GM12878 (cell line): ENCODE results near the gene MORC3. TPM values are rescaled to one million over a fixed set of nuclear protein-coding genes. Genes with fewer than 3 reads are reported as not detected.

Source experiments
- ATAC-seq: fragments of 200-7000 bp; cut with Tn5 transposase; 3 replicates; pipeline ENCODE4 v1.9.1; 2020; ENCODE audit warnings: mild to moderate bottlenecking, moderate library complexity
- BruUV-seq: library from RNA; stranded (reverse); fragments of 400-500 nt; replicated peaks from 2 replicates; lab custom pipeline; 2021; lab: Mats Ljungman, UMichigan
- CTCF ChIA-PET: fragments of 300-600 bp; sonication (Branson Sonifier 250); formaldehyde crosslinking; extraction: SDS; loops from one replicate; lab custom pipeline; 2021; ENCODE audit warnings: inconsistent platforms; lab: Yijun Ruan, JAX
- POLR2A ChIA-PET: fragments of 350-600 bp; formaldehyde crosslinking; extraction: SDS; loops from one replicate; lab custom pipeline; 2021; ENCODE audit warnings: inconsistent platforms; lab: Charles Lee
- RAD21 ChIA-PET: fragments of 300-600 bp; sonication (Branson Sonifier 250); formaldehyde crosslinking; loops from one replicate; lab custom pipeline; 2023; ENCODE audit warnings: antibody characterized with exemption; ENCODE audit not compliant: unreplicated experiment; lab: Charles Lee
- SMC1A ChIA-PET: fragments of 300-600 bp; sonication (Branson Sonifier 250); formaldehyde crosslinking; loops from one replicate; lab custom pipeline; 2023; ENCODE audit not compliant: unreplicated experiment, uncharacterized antibody; lab: Charles Lee
- DNase-seq: peaks from one replicate; pipeline ENCODE4 v3.0.0-alpha.2; 2011; ENCODE audit warnings: low read depth, low spot score
- FAIRE-seq: peaks from 3 replicates; lab custom pipeline; 2011; peaks lifted over from hg19 to GRCh38; lab: Jason Lieb, UNC
- H2AFZ ChIP-seq: 2 replicates; pipeline ENCODE4 v1.6.0; 2011; ENCODE audit warnings: low read depth, low read length, control low read depth; ENCODE audit not compliant: control insufficient read depth
- H3K27ac ChIP-seq: 2 replicates; pipeline ENCODE4 v1.5.1; 2011; ENCODE audit warnings: control low read depth; ENCODE audit not compliant: control insufficient read depth, insufficient read depth
- H3K27me3 ChIP-seq, 2 experiments: replicated peaks in 1 of 2; 2 replicates each; pipeline versions ENCODE4 v1.6.0 to v1.6.1; 2011; ENCODE audit warnings: low read length in 1 of 2; ENCODE audit not compliant: control insufficient read depth in 2 of 2, insufficient read depth in 2 of 2
- H3K36me3 ChIP-seq, 2 experiments: 2 replicates each; pipeline ENCODE4 v1.5.1; 2011; ENCODE audit warnings: low read length in 1 of 2; ENCODE audit not compliant: control insufficient read depth in 2 of 2, insufficient read depth in 2 of 2
- H3K4me1 ChIP-seq: 2 replicates; pipeline ENCODE4 v1.6.1; 2011; ENCODE audit warnings: mild to moderate bottlenecking, low read length, moderate library complexity, mixed read lengths; ENCODE audit not compliant: control insufficient read depth, insufficient read depth
- H3K4me2 ChIP-seq: 2 replicates; pipeline ENCODE4 v1.6.0; 2011; ENCODE audit warnings: control low read depth; ENCODE audit not compliant: control insufficient read depth, insufficient read depth
- H3K4me3 ChIP-seq: fragments of 200-600 bp; sonication (generic); 2 replicates; pipeline ENCODE4 v1.5.1; 2016
- H3K79me2 ChIP-seq: 2 replicates; pipeline ENCODE4 v1.6.0; 2011; ENCODE audit warnings: low read length; ENCODE audit not compliant: control insufficient read depth, insufficient read depth
- H3K9ac ChIP-seq: 2 replicates; pipeline ENCODE4 v1.8.0; 2011; ENCODE audit warnings: low read length, control low read depth, mixed read lengths; ENCODE audit not compliant: control insufficient read depth, insufficient read depth
- H3K9me3 ChIP-seq: replicated peaks from 3 replicates; pipeline ENCODE4 v1.5.1; 2011; ENCODE audit warnings: mild to moderate bottlenecking, low read length; ENCODE audit not compliant: control insufficient read depth, insufficient read depth
- H4K20me1 ChIP-seq: 2 replicates; pipeline ENCODE4 v1.6.0; 2011; ENCODE audit not compliant: control insufficient read depth, insufficient read depth
- BHLHE40 ChIP-seq, 2 experiments: fragments of 450-650 bp in 1 of 2; IDR thresholded peaks; 2 replicates each; pipeline ENCODE4 v1.6.1; 2011 to 2017; ENCODE audit warnings: low read depth in 2 of 2, borderline replicate concordance in 1 of 2, improper control_type of control experiment in 1 of 2, low read length in 1 of 2, mild to moderate bottlenecking in 1 of 2
- BRCA1 ChIP-seq: IDR thresholded peaks from 2 replicates; pipeline ENCODE4 v1.6.1; 2011; ENCODE audit warnings: low read depth, low read length, improper control_type of control experiment
- LARP7 ChIP-seq: fragments of 450-650 bp; IDR thresholded peaks from 2 replicates; pipeline ENCODE4 v1.6.1; 2017; ENCODE audit warnings: mild to moderate bottlenecking
- MTA2 ChIP-seq: fragments of 450-650 bp; IDR thresholded peaks from 2 replicates; pipeline ENCODE4 v1.6.1; 2016; ENCODE audit warnings: low read depth, mild to moderate bottlenecking, moderate library complexity
- MTA3 ChIP-seq: IDR thresholded peaks from 2 replicates; pipeline ENCODE4 v1.6.1; 2012; ENCODE audit warnings: low read length, inconsistent platforms, borderline replicate concordance
- POLR2AphosphoS2 ChIP-seq: IDR thresholded peaks from 2 replicates; pipeline ENCODE4 v1.6.1; 2011; ENCODE audit warnings: low read depth, mild to moderate bottlenecking, low read length, improper control_type of control experiment, moderate library complexity
- RAD21 ChIP-seq: IDR thresholded peaks from 2 replicates; pipeline ENCODE4 v1.6.1; 2011; ENCODE audit warnings: mild to moderate bottlenecking, low read depth, low read length, moderate library complexity; ENCODE audit not compliant: insufficient read depth
- RCOR1 ChIP-seq: conservative IDR thresholded peaks from 2 replicates; pipeline ENCODE4 v1.6.1; 2012; ENCODE audit warnings: low read depth, low read length, improper control_type of control experiment
- SIX5 ChIP-seq: IDR thresholded peaks from 2 replicates; pipeline ENCODE4 v1.6.1; 2011; ENCODE audit warnings: mild to moderate bottlenecking, low read depth, low read length, moderate library complexity; ENCODE audit not compliant: severe bottlenecking
- TCF12 ChIP-seq: IDR thresholded peaks from 2 replicates; pipeline ENCODE4 v1.6.1; 2011; ENCODE audit warnings: low read depth, mild to moderate bottlenecking, low read length
- TCF7 ChIP-seq: IDR thresholded peaks from 2 replicates; pipeline ENCODE4 v1.6.1; 2014; ENCODE audit warnings: antibody characterized with exemption, borderline replicate concordance
- WRNIP1 ChIP-seq: IDR thresholded peaks from 2 replicates; pipeline ENCODE4 v1.6.1; 2011; ENCODE audit warnings: low read depth, low read length, improper control_type of control experiment, borderline replicate concordance
- ZNF207 ChIP-seq: fragments of 450-650 bp; IDR thresholded peaks from 2 replicates; pipeline ENCODE4 v1.6.1; 2014; ENCODE audit warnings: antibody characterized with exemption, mild to moderate bottlenecking, borderline replicate concordance
- WGBS: methylation state at CpG from one replicate; pipeline ENCODE4 v1.1.6; 2016; ENCODE audit warnings: low lambda C conversion rate; ENCODE audit not compliant: insufficient replicate concordance, insufficient coverage; ENCODE audit errors: missing lambda C conversion rate; 5-methylcytosine and 5-hydroxymethylcytosine counted together
- in situ Hi-C: fragments of 300-500 bp; cut with MboI; formaldehyde crosslinking; loops from 9 replicates; pipeline ENCODE4 v1.14.3; 2018; ENCODE audit warnings: mixed read lengths
- intact Hi-C: fragments of 100-400 bp; cut with micrococcal nuclease; formaldehyde crosslinking; loops from one replicate; pipeline ENCODE4 v1.14.2; 2022; ENCODE audit not compliant: unreplicated experiment
- polyA plus RNA-seq, 11 experiments: library from polyadenylated mRNA; depleted of rRNA in 4 of 11; unstranded in 6 of 11; stranded (reverse) in 5 of 11; fragments of >200 nt; fragmentation: Nextera tagmentation in 4 of 11; fragmentation: Illumina TruSeq in 1 of 11; extraction: Ambion mirVana in 4 of 11; extraction: Trizol in 1 of 11; gene quantifications; 1 replicate in 1 of 11; 2 replicates in 10 of 11; pipeline versions ENCODE4 v1.2.1 to v1.2.3, GENCODE V29; 2011 to 2016; ENCODE audit warnings: inconsistent platforms in 2 of 11, missing spikeins in 2 of 11, low read depth in 1 of 11
- total RNA-seq, 4 experiments: library from RNA; depleted of rRNA in 3 of 4; stranded (reverse); fragments of >200 nt in 3 of 4; fragmentation: Illumina TruSeq in 1 of 4; extraction: Trizol in 1 of 4; gene quantifications; 2 replicates each; pipeline versions ENCODE4 v1.2.1 to v1.2.3, GENCODE V29; 2013 to 2021
- TF ChIP-seq, protein P1 (sequence below): fragments of 450-650 bp; IDR thresholded peaks from 2 replicates; pipeline ENCODE4 v1.6.1; 2017; ENCODE audit warnings: borderline replicate concordance
- TF ChIP-seq, protein P2 (sequence below): fragments of 450-650 bp; IDR thresholded peaks from 2 replicates; pipeline ENCODE4 v1.6.1; 2017; ENCODE audit warnings: low read depth, mild to moderate bottlenecking, moderate library complexity
- TF ChIP-seq, protein P3 (sequence below): IDR thresholded peaks from 2 replicates; pipeline ENCODE4 v1.6.1; 2011; ENCODE audit warnings: borderline replicate concordance, low read depth, mild to moderate bottlenecking, moderate library complexity, low read length; ENCODE audit not compliant: insufficient read depth, poor library complexity, severe bottlenecking
- TF ChIP-seq, protein P4 (sequence below): fragments of 450-650 bp; IDR thresholded peaks from 2 replicates; pipeline ENCODE4 v1.6.1; 2017; ENCODE audit warnings: antibody characterized with exemption, mild to moderate bottlenecking, moderate library complexity

The MORC3 gene
- total and polyA plus RNA-seq, 10 of the 15 experiments (the other 5 are each of a cell fraction or from before 2014, with no cell fraction given), result 5.5 to 29.9 (median 16.3) TPM

DNA sequence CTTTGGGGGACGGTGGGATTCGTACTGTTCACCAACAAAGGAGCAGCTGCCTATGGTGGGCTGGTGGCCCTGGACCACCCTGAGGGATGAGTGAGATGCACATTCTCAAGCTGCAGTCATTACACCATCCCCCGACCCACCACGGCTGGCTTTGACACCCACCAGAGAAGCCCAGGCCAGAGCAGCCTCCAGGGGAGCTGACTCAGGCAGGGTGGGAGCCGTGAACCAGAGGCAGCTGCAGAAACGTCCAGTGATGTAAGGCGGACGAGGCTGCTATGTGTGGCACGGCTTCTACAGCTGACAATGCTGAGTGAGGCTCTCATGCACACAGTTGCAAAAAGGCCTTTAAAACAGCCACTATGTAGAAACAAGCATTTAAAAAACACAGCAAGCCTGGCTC, 105.3 kb downstream of the MORC3 start:
- RAD21 ChIA-PET, result interaction anchor here (0.8 to 1.3 kb wide), 2 partner anchors 38 to 46 kb away, joined by 3 read pairs; no protein-coding TSS in a partner anchor
- CTCF ChIA-PET, result interaction anchor here (1.2 kb wide), 1 partner anchor 77 kb away, joined by 3 read pairs; no protein-coding TSS in a partner anchor
- TF ChIP-seq ZNF207 (no peak), TCF7 (no peak), WRNIP1 (no peak), POLR2AphosphoS2 (no peak), RAD21 (no peak), BHLHE40 (IDR thresholded peaks at IDR 0.05; ENCODE audit: borderline replicate concordance in 1 of 2, low read depth in 2 of 2, low read length in 1 of 2) (no peak), MTA2 (no peak), BRCA1 (no peak), LARP7 (no peak), MTA3 (no peak), RCOR1 (no peak), TCF12 (no peak), SIX5 (no peak)
- TF ChIP-seq, protein P1, sequence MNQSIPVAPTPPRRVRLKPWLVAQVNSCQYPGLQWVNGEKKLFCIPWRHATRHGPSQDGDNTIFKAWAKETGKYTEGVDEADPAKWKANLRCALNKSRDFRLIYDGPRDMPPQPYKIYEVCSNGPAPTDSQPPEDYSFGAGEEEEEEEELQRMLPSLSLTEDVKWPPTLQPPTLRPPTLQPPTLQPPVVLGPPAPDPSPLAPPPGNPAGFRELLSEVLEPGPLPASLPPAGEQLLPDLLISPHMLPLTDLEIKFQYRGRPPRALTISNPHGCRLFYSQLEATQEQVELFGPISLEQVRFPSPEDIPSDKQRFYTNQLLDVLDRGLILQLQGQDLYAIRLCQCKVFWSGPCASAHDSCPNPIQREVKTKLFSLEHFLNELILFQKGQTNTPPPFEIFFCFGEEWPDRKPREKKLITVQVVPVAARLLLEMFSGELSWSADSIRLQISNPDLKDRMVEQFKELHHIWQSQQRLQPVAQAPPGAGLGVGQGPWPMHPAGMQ, result no peak
- TF ChIP-seq, protein P2, sequence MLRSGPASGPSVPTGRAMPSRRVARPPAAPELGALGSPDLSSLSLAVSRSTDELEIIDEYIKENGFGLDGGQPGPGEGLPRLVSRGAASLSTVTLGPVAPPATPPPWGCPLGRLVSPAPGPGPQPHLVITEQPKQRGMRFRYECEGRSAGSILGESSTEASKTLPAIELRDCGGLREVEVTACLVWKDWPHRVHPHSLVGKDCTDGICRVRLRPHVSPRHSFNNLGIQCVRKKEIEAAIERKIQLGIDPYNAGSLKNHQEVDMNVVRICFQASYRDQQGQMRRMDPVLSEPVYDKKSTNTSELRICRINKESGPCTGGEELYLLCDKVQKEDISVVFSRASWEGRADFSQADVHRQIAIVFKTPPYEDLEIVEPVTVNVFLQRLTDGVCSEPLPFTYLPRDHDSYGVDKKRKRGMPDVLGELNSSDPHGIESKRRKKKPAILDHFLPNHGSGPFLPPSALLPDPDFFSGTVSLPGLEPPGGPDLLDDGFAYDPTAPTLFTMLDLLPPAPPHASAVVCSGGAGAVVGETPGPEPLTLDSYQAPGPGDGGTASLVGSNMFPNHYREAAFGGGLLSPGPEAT, result no peak
- TF ChIP-seq, protein P3, sequence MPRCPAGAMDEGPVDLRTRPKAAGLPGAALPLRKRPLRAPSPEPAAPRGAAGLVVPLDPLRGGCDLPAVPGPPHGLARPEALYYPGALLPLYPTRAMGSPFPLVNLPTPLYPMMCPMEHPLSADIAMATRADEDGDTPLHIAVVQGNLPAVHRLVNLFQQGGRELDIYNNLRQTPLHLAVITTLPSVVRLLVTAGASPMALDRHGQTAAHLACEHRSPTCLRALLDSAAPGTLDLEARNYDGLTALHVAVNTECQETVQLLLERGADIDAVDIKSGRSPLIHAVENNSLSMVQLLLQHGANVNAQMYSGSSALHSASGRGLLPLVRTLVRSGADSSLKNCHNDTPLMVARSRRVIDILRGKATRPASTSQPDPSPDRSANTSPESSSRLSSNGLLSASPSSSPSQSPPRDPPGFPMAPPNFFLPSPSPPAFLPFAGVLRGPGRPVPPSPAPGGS, result no peak
- TF ChIP-seq, protein P4, sequence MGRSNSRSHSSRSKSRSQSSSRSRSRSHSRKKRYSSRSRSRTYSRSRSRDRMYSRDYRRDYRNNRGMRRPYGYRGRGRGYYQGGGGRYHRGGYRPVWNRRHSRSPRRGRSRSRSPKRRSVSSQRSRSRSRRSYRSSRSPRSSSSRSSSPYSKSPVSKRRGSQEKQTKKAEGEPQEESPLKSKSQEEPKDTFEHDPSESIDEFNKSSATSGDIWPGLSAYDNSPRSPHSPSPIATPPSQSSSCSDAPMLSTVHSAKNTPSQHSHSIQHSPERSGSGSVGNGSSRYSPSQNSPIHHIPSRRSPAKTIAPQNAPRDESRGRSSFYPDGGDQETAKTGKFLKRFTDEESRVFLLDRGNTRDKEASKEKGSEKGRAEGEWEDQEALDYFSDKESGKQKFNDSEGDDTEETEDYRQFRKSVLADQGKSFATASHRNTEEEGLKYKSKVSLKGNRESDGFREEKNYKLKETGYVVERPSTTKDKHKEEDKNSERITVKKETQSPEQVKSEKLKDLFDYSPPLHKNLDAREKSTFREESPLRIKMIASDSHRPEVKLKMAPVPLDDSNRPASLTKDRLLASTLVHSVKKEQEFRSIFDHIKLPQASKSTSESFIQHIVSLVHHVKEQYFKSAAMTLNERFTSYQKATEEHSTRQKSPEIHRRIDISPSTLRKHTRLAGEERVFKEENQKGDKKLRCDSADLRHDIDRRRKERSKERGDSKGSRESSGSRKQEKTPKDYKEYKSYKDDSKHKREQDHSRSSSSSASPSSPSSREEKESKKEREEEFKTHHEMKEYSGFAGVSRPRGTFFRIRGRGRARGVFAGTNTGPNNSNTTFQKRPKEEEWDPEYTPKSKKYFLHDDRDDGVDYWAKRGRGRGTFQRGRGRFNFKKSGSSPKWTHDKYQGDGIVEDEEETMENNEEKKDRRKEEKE, result no peak

More for the DNA sequence above, 105.3 kb downstream of the MORC3 start:
- WGBS, result 82% methylated on average over 9 of the region's 9 CpGs
- in situ Hi-C loops, result no loop called here
- Histone ChIP-seq H3K9me3 (no peaks in the 10 kb centered on the region), H3K36me3 (no peaks in the 10 kb centered on the region; a peak in 1 of 4 replicates), H3K9ac (no peak overlapping the region), H2AFZ (no peak overlapping the region), H3K4me3 (no peak overlapping the region), H3K27me3 (no peaks in the 10 kb centered on the region), H4K20me1 (no peaks in the 10 kb centered on the region), H3K27ac (no peak overlapping the region), H3K4me2 (no peak overlapping the region), H3K4me1 (no peaks in the 10 kb centered on the region; the same call in 1 of the 2 replicates), H3K79me2 (no peaks in the 10 kb centered on the region)
- intact Hi-C loops, result loop anchor here (10.0 kb wide), 1 partner anchor 300 kb away; no protein-coding TSS in a partner anchor
- ATAC-seq, result no peak
- POLR2A ChIA-PET, result no interaction called here
- FAIRE-seq, result no peak
- no peak for DNase-seq
- SMC1A ChIA-PET, result interaction anchor here (1.0 to 1.7 kb wide), 2 partner anchors 183 to 205 kb away, joined by 3 to 5 read pairs; no protein-coding TSS in a partner anchor
- BruUV-seq, result no TSS peak
